HG03175 (cell line): ENCODE measurements around the gene GPR162.

Source experiments
- ATAC-seq: cut with Tn5 transposase; IDR thresholded peaks from one replicate; pipeline ENCODE4 v1.9.1; 2021; ENCODE audit warnings: mild to moderate bottlenecking, moderate library complexity; ENCODE audit not compliant: unreplicated experiment

Gene GPR162

GRCh38 chr12:6787309-6787708 lies 34.3 kb upstream of the GPR162 start:
- ATAC-seq = no peak

DNA sequence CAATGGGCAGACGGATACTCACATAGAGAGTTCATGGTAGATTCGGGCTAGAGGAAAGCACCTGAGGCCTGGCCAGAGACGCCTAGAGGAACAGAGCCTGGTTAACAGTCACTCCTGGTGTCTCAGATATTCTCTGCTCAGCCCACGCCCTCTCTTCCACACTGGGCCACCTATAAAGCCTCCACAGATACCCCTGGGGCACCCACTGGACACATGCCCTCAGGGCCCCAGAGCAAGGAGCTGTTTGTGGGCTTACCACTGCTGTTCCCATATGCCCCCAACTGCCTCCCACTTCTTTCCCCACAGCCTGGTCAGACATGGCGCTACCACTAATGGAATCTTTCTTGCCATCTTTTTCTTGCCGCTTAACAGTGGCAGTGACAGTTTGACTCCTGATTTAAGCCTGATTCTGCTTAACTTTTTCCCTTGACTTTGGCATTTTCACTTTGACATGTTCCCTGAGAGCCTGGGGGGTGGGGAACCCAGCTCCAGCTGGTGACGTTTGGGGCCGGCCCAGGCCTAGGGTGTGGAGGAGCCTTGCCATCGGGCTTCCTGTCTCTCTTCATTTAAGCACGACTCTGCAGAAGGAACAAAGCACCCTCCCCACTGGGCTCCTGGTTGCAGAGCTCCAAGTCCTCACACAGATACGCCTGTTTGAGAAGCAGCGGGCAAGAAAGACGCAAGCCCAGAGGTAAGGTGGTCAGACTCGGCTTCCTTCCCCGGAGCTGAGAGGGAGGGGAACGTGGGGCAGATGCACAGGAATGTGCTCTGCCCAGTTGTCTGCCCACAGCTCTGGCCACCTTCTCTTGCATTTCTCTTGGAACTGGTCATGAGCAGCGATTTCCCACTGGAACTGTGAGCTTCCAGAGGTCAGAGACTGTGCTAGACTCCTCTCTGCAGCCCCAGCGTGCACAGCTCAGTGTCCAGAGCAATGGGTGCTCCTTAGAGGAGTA lies 32.4 kb upstream of the GPR162 start, which contains the start of gene CD4:
Gene CD4, plus strand, starts transcription at position 557 of the 953 bp plus-strand sequence. CDS start 10,611 bp downstream, outside the sequence.
- ATAC-seq = no peak

DNA sequence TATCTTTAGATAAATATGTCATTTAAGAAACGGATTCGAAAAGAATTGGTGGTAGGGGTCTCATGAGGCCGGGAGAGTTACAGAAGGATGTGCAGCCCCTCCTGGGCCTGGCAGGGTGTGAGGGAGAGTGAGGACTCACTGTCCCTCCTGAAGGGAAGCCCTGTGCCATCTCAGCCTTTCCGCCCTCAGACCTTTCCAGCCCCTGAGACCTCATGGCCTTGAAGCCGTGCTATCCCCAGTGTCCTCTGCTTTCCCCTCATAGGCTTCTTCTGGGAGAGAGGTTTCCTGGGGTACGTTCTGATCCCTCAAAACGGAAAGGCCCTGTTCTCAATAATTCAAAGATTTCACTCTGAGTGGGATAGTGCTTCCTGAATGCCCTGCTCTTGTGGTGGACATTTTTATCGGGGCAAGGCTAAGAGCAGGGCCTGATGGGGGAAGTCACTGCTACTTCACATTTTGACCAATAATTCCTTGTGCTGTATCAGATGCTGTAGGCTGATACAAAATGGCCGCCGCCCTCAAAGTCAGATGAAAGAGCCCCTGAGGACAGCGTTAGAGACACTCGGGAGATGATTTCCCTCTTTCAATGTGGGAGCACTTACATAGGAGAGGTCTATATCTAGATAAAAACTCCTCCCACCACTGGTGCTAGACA lies 31.0 kb upstream of the GPR162 start:
- ATAC-seq = no peak

GRCh38 chr12:6791931-6792520 lies 29.6 kb upstream of the GPR162 start:
- no peak for ATAC-seq

GRCh38 chr12:6792522-6793201 lies 29.0 kb upstream of the GPR162 start:
- no peak for ATAC-seq

- ATAC-seq = no peak
These were observed 26.5 kb upstream of the GPR162 start for GRCh38 chr12:6795088-6795487.

- no peak for ATAC-seq
These were observed 25.0 kb upstream of the GPR162 start for GRCh38 chr12:6796576-6796975.

DNA sequence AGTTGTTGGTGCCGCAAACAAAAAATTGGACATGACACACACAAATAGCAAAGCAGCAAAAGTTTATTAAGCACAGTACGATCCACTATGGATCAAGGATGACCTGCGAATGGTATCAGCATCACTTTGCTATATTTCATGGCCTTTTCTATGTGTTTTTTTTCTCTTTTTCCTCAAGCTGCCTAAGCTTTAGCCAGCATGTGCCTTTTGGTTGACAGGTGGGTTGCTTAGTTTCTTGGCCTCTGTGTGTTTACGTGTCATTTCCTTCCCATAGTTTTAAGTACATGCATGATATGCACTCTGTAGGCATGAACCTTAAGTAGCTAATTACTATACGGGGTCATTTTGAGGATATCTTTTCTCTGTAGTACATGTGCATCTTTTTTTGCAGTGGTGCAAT lies 22.5 kb upstream of the GPR162 start:
- no peak for ATAC-seq

DNA sequence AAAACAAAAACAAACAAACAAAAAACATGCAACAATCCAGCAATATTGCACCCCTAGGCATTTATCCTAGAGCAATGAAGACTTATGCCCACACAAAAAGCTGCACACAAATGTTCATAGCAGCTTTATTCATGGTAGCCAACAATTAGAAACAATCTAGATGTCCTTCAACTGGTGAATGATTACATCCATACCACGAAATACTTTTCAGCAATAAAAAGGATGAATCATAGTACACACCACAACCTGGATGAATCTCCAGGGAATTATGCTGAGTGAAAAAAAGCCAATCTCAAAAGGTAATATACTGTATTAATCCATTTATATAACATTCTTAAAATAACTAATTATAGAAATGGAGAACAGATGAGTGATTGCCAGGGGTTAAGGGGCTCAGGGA lies 14.5 kb upstream of the GPR162 start:
- no peak for ATAC-seq

DNA sequence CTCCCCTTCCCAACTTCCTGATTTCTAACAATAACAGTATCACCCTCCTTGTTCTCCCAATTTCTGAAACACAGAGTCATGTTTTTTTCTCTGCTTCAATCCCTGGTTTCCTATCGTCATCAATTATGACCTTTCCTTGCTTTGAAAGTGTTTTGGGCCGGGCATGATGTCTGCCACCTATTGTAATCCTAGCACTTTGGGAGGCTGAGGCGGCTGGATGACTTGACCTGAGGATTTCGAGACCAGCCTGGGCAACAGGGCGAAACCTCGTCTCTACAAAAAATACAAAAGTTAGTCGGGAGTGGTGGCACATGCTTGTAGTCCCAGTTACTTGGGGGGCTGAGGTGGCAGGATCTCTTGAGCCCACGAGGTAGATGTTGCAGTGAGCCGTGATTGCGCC lies 12.6 kb upstream of the GPR162 start:
- ATAC-seq = no peak

DNA sequence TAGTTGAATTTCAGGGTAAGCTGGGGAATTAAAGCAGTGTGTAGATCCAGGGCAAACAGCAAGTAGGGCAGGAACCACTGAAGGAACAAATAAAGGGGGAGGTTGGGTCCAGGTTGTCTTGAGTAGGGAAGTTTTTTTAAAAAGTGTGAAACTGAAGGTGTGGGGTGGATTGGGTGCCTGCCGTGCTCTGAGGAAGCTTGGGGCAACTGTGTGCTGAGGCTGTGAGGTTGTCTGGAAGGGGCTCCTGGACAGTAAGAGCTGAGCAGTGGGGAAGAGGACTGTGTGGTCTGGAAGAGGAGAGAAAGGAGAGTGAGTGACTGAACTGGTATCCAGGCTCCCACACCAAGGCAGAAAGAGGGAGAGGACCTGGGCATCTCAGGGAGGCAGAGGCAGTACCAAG lies 10.9 kb upstream of the GPR162 start:
- ATAC-seq = no peak

GRCh38 chr12:6813363-6813762 lies 8.3 kb upstream of the GPR162 start:
- no peak for ATAC-seq

DNA sequence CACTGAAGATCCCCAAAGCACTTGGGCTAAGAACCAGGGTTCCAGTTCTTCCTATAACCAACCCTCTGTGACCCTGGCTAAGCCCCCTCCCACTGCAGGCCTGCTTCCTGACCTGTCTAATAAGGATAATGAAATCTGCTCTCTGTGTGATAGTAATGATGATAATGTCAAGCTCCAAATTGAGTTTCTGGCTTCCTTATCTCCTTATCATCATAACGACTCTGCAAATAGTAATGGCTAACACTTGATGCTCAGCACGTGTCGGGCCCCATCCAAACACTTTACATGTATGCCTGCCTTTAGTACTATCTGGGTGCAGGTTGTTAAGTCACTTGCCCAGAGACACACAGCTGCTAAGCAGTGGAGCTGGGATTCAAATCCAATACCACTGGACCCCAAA lies 5.0 kb upstream of the GPR162 start:
- ATAC-seq = no peak

DNA sequence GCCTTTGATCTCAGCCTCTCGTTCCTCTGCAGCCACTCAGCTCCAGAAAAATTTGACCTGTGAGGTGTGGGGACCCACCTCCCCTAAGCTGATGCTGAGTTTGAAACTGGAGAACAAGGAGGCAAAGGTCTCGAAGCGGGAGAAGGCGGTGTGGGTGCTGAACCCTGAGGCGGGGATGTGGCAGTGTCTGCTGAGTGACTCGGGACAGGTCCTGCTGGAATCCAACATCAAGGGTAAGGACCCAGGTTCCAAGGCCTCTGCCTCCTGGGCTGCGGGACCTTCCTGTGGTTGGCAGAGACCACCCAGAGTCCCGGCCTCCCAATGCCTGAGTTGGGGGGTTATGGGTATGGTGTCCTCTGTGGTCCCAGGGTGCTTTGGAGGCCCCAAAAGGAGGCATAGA lies 4.5 kb upstream of the GPR162 start:
- ATAC-seq = no peak

GRCh38 chr12:6817662-6818157 lies 3.9 kb upstream of the GPR162 start:
- ATAC-seq = no peak

GRCh38 chr12:6818222-6818621 lies 3.4 kb upstream of the GPR162 start:
- ATAC-seq = no peak

GRCh38 chr12:6818645-6819044 lies 3.0 kb upstream of the GPR162 start:
- no peak for ATAC-seq

DNA sequence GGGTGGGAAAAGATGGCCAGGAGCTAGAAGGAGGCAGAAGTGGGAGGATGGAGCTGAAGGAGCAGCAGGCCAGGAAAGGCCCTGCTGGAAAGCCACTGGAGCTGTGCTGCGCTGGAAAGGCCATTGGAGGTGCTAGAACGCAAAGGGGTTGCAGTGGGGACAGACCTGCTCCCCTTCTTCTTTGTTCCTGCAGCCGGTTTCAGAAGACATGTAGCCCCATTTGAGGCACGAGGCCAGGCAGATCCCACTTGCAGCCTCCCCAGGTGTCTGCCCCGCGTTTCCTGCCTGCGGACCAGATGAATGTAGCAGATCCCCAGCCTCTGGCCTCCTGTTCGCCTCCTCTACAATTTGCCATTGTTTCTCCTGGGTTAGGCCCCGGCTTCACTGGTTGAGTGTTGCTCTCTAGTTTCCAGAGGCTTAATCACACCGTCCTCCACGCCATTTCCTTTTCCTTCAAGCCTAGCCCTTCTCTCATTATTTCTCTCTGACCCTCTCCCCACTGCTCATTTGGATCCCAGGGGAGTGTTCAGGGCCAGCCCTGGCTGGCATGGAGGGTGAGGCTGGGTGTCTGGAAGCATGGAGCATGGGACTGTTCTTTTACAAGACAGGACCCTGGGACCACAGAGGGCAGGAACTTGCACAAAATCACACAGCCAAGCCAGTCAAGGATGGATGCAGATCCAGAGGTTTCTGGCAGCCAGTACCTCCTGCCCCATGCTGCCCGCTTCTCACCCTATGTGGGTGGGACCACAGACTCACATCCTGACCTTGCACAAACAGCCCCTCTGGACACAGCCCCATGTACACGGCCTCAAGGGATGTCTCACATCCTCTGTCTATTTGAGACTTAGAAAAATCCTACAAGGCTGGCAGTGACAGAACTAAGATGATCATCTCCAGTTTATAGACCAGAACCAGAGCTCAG lies 2.3 kb upstream of the GPR162 start:
- ATAC-seq = no peak

DNA sequence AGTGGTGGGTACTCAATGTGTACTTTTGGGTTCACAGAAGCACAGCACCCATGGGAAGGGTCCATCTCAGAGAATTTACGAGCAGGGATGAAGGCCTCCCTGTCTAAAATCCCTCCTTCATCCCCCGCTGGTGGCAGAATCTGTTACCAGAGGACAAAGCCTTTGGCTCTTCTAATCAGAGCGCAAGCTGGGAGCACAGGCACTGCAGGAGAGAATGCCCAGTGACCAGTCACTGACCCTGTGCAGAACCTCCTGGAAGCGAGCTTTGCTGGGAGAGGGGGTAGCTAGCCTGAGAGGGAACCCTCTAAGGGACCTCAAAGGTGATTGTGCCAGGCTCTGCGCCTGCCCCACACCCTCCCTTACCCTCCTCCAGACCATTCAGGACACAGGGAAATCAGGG lies 1.5 kb upstream of the GPR162 start:
- ATAC-seq = no peak
